GM18868 (cell line): ENCODE measurements around the gene MALT1.
A peak's percentile ranks its signal among the peaks of the same experiment; 100 is the strongest.
"Not testable (repeated sequence)": the region's sequence is repeated elsewhere in the genome, so short reads cannot be mapped to it uniquely, and the experiment has no call there.

ENCODE experiments used
- ATAC-seq: cut with Tn5 transposase; IDR thresholded peaks from one replicate; pipeline ENCODE4 v1.9.1; 2021; ENCODE audit warnings: mild to moderate bottlenecking, moderate library complexity; ENCODE audit not compliant: unreplicated experiment

Gene MALT1

DNA sequence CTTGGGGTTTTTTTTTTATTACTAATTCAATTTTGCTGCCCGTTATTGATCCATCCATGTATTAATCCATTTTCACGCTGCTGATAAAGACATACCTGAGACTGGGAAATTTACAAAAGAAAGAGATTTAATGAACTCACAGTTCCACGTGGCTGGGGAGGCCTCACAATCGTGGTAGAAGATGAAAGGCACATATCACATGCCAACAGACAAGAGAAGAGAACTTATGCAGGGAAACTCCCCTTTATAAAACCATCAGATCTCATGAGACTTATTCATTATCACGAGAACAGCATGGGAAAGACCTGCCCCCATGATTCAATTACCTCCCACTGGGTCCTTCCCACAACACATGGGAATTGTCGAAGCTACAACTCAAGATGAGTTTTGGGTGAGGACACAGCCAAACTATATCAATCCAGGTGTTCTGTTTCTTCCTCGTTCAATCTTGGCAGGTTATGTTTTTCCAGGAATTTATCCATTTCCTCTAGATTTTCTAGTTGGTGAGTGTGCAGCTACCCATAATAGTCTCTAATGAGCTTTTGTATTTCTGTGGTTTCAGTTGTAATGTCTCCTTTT is 18.0 kb upstream of the MALT1 start:
- ATAC-seq, result not testable (repeated sequence)

DNA sequence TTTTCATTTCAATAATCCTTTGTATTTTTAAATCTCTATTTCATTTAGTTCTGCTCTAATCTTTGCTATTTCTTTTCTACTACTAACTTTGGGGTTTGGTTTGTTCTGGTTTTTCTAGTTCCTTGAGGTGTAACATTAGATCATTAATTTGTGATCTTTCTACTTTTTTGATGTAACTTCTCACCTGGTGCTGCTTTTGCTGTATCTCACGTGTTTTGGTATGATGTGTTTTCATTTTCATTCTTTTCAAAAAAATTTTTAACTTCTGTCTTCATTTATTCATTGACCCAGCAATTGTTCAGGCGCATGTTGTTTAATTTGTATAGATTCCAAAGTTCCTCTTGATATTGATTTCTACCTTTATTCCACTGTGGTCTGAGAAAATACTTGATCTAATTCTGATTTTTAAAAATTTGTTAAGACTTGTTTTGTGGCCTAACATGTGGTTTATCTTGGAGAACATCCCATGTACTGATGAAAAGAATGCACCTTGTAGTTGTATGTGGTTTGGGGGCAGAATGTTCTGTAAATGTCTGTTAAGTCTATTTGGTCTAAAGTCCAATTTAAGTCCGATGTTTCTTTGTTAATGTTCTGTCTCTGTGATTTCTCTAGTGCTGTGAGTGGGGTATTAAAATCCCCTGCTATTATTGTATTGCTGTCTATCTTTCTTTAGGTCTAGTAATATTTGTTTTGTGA is 17.3 kb upstream of the MALT1 start:
- ATAC-seq, result no peak

DNA sequence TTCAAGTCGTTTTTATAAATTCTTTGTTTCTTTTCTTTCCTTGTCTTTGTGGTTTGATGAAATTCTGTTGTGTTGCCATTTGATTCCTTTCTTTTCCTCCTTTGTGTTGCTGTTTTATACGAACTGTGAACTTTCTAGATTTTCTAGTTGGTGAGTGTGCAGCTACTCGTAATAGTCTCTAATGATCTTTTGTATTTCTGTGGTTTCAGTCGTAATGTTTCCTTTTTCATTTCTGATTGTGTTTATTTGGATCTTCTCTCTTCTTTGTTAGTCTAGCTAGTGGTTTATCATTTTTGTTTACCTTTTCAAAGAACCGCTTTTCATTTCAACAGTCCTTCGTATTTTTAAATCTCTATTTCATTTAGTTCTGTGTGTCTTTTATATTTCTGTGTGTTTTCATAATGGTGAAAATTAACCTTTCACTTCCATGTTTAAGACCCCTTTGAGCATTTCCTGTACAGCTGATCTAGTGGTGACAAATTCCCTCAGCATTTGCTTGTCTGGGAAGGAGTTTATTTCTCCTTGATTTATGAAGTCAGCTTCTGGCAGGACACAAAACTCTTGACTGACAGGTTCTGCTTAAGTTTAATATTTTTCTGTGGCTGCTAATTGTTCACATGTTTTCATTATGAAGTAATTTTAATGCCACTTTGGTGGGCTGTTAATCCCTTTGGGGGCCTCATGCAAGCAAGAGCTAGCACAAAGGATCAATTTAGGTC is 16.2 kb upstream of the MALT1 start:
- ATAC-seq, result no peak

DNA sequence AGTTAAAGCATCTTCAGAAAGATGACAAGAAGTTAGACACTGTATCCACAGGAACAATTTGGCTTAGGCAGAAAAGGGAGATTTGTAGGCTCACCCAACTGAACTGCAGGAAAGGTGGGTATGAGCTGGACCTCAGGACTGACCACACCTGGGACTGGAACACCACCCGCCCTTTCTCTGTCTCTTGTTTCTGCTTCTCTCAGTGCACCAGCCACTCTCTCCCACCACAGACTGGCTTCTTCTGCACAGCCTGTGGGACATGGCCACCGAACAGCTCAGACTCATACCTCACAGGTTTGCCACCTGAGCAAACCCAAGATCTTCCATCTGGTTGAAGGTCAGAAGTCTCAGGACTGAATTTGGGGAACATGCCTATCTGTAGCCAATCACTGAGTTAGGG is 14.2 kb upstream of the MALT1 start:
- no peak for ATAC-seq

DNA sequence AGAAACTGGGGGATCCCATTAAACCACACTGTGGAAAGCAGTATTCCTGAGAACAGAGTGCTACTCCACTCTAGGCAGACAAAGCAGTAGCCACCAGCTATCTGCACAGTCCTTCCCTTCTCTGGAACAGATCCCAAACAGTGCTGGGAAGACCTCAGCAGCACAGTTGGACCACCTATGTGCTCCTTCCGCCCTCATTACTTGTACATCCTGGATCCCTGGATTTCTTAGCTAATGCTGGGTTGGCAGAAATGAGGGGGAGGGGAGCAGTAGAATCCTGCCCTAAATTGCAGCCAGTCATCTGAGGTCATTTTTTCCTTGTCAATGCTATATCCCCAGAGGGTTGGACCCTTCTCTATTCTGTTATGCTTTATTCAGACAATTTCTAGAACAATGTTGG is 13.8 kb upstream of the MALT1 start:
- no peak for ATAC-seq

DNA sequence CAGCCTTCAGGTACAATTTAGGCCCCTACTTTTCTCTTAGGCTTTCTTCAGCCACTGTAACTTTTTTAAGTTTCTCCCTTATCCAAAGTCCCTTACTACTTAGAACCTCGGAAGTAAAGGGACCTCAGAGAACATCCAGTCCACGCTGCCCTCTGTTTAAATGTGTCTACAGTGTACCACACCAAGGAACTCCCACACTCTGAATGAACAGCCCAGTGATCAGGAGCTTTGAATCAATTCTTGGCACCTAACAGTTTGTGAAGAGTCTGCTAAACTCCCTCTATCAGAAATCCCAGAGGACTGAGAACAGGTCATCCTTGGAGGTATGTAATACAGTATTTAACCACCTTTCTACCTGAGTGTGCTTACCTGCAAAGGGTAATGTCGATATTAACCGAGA is 11.6 kb upstream of the MALT1 start:
- ATAC-seq, result no peak

DNA sequence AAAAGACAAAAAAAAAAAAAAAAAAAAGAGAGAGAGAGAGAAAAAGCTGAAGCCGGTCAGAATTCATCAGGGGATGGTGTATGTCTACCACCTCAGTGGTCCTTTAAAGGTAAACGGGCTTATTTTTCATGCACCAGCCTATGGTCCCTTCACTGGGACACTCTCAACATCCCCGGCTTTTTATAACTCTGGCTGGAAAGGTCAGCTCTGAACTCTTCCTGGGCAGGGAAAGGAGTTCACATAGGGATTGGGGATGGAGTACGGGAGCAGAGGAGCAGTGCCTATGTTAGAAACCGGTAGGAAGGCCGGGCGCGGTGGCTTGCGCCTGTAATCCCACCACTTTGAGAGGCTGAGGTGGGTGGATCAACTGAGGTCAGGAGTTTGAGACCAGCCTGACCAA is 10.3 kb upstream of the MALT1 start:
- no peak for ATAC-seq

DNA sequence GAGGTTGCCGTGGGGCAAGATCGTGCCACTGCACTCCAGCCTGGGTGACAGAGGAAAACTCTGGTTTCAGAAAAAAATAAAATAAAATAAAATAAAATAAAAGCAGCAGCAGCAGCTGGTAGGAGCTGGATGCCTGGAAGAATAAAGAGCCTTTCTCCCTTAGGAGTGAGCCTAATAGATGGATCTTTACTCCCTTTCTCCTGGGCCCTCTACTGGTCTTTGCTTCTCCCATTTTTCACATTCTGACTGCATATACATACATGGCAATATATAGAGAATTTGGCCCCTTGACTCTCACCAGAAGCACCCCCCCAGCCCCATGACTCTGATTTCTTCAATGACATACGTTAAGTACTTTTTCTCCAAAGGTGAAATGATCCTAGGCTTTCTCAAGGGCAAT is 9.8 kb upstream of the MALT1 start:
- no peak for ATAC-seq

DNA sequence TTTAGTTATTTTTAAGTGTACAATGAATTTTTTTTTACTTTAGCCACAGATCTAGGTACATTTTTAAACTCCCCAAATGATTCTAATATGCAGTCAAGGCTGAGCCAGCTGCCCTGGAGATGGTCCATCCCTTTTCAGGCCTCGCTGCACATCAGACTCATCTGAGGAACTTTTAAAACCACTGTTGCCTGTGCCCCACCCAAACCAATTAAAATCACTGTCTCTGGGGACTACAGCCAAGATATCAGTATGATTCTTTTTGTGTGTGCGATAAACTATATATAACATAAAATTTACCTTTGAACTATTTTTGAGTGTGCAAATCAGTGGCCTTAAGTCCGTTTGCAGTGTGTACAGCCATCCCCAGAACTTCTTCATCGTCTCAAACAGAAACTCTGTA is 9.1 kb upstream of the MALT1 start:
- peak; percentile 44 for ATAC-seq

DNA sequence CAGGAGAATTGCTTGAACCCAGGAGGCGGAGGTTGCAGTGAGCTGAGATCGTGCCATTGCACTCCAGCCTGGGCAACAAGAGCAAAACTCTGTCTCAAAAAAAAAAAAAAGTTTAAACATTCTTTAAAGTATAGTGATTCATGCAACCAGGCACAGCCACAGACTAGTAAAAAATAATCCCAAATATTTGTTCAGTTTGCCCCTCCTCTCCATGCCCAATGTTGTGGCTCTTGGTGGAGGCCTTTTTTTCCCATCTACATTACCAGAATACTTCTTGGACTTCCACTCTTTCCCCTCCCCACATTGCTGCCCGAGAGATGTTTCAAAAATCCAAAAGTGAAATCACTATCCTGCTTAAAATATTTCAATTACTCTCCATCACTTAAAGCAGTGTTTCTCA is 5.1 kb upstream of the MALT1 start:
- no peak for ATAC-seq

DNA sequence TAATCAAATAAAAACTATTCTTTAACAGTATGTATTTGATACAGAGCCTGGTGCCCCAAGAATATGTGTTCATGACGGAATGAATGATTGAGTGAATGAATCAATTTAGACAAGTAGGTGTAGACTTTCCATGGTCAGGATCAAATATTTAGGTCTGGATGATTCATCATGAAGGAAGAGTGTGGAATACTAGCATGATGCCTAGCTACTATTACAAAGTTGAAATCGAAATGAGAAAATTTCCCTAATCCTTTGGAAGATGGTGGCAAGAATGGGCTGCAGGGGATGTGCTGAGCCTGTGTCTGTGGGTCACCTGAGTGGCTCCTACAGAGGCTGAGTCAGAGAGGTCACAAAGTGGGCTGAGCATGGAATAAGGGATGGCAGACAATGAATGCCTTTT is 3.1 kb upstream of the MALT1 start:
- no peak for ATAC-seq

DNA sequence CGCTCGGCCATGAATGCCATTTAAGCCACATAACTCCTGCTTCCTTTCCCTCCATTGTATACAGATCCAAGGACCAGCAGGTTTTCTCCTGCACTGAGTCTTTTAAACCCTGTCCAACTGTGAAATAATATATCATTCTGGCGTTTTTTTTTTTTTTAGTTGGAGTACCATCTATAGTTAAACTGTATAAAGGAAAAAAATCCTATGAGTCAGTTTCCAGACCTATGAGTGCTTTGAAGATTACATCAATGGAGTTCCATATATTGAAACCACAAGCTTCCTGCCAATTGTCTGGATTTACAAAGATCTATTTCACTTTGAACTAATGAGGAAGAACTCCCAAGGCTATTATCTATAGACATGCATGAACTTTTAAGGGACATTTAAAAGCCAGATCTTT is 2.4 kb upstream of the MALT1 start:
- no peak for ATAC-seq

DNA sequence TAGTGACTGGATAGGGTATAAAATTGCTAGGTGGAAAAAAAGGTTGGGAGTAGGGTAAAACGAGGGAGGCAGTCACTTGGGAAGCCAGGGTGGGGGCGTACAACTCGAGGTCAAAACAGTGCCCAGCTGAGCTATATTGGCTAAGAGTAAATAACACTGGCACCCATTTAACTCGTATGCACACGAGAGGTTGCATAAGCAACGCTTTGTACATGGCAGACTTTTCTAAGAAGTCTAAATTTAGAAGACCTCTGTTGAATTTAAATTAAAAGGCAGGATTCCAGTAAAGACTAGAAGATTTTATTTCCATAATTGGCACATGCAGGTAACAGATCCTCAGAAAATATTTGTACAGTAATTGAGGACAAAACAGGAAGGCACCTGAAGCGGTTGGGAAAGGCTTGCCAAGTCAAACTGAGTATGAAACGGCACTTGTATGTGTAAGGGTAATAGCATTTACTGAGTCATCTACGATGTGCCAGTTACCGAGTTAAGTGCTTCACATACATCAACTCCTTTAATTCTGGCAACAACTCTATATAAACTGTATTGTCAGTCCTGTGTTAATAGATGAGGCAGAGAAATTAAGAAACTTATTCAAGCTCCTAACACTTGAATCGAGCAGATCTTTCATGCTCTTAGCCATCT is 1.4 kb upstream of the MALT1 start:
- ATAC-seq, result no peak

DNA sequence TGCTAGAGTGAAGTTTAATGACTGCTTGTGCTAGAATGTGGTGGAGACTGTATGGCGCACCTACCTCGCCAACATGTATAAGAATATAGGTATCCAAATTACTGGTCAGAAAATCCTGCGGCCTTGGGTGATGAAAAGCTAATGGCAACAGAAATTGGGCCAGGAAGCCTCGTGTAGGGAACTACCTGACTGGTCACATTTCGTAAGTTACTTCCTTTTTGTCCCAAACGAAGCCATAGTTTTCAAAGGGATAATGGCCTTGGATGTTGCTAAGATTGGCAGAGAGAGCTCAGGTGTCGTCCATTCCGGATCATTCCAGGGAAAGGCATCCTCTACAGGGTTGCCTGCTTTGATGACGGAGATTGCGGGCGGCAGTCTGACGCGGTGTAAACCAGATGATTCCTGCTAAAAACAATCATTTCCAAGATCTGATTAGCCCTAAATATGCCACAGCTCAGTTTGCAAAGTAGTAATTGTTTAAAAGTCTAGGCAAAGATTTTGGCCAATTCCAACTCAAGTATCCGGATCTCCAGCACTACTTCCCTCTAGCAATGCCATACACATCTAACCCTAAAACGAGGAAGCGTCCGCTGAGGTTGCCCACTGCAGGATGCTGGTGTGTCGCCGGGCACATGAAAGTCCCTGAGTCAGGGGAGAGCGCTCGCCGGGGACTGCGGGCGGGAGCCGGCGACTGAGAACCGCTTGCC is 708 bp upstream of the MALT1 start:
- no peak for ATAC-seq

DNA sequence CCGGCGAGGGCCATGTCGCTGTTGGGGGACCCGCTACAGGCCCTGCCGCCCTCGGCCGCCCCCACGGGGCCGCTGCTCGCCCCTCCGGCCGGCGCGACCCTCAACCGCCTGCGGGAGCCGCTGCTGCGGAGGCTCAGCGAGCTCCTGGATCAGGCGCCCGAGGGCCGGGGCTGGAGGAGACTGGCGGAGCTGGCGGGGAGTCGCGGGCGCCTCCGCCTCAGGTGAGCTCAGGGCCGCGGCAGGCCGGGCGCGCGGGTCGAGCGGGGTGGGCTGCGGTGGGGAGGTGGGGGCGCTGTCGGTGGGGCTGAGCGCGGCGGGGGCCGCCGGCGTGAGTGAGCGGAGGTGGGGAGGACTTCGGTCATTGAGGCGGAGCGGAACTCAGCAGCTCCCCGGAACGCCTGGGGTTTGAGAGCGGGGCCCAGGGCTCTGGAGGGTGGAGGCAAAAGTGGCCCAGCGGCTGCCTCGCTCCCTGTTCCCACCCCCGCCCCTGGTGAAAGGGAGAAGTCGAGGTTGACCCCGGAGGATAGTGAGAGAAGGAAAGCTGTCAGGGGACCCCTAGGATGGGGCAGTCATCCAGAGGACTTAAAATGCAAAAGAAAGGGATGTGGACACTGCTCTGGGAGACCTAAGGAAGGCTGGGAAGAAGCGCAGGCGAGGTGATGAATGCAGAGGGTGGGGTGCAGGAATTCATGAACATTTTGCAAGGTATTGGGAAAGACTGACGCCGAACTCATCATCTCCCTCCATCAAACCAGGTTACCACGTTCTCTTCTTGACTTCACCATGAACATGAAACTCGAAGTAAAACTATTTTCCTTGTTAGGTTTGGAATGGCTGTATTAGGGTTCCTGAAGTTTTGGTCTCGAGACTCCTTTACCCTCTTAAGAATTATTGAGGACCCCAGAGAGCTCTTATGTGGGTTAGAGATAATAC is 633 bp downstream of the MALT1 start:
- peak; percentile 22 for ATAC-seq

DNA sequence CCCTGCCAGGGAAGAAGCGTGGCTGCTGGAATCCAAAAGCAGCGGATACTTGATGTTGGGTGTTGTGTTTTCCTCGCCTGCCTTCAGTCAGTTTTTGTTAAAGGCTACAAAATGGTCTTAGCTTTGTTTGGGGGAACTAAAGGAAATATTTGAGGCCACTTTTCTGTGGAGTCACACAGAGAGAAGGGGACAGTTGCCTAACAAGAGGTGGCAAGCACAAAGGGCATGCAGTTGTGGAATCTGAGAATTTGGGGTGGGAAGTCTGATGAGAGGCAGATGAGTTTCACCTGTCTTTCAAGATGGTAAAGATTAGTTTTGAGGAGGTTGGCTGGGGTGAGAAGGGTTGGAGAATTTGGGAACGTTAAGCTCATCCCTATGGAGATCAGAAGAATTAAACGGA is 2.9 kb downstream of the MALT1 start:
- ATAC-seq, result no peak

DNA sequence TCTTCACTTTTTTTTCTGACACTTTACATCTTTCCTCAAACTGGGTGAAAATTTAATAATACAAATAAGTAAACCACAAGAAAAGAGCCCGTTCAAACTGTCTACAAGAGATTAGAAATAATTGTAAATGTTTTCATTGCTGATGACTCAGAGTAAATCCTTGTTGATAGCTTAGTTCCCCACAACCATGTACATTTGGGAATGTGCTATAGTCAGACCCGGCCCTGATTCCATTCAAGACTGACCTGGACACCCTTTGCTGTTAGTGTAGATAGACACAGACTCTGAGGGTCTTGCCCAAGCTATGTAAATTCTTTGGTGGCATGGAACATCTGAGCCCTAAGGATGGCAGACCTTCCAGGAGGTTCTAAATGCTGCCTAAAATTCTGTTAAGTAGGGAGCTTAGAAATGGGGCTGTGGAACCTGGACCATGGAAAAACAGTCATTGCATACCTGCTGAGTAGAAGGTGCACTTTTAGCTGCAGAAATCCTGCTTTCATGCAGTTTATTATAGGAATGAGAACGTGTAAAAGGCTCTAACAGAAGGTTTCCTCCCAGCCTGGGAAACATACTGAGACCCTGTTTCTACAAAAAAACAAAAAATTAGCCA is 3.7 kb downstream of the MALT1 start:
- no peak for ATAC-seq

DNA sequence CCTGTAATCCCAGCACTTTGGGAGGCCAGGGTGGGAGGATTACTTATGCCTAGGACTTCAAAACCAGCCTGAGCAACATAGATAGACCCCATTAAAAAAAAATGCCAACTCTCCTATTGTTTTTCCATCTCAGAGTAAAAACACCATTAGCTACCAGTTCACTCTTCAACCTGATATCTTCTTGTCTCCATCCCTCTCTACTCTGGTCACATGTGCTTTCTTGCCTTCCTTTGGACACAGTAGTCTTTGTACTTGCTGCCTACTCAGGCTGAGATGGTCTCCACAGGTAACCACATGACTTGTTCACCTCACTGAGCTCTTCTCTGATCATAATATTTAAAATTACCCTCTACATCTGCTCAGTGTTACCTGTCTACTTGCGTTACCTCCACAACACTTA is 5.0 kb downstream of the MALT1 start:
- ATAC-seq, result no peak

DNA sequence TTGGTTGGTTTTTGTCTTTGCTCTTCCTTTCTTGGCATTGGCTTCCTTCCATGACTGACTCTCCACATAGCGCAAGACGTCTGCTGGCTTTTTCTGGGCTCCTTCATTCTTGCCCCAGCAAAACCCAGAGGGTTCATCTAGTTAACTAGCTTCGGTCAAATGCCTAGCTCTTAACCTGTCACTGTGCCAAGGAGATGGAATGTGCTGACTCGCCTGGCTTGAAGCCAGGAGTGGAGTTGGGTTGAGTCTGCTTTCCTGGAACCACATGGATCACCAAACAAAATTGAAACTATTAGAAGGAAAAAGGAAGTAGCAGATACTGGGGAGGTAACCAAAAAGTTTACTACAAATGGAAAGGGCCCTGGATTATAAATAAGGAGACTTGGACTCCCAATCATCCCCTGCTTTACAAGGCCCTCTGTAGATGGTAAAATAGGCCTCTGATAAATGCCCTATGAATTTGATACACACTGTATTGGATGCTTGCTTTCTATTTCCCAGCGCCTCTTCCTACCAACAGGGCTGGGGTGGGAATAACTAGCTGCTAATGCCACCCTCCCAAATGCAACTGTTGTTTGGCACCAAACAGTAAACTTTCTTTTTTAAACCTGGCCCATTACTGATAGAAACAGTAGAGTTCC is 11.3 kb downstream of the MALT1 start:
- no peak for ATAC-seq
